HepG2 (cell line): ENCODE data around the gene TTLL10. TPM values are rescaled to one million over a fixed set of nuclear protein-coding genes. Genes with fewer than 3 reads are reported as not detected.

ENCODE experiments used
- AHR ChIP-seq: IDR thresholded peaks from 2 replicates; pipeline ENCODE4 v1.6.1; 2018; ENCODE audit warnings: missing genetic modification reagents, missing compliant biosample characterization
- ATF2 ChIP-seq: sonication (generic); formaldehyde crosslinking; IDR thresholded peaks from 2 replicates; pipeline ENCODE4 v1.4.0; 2020; ENCODE audit warnings: missing genetic modification reagents
- CBX5 ChIP-seq: sonication (generic); formaldehyde crosslinking; IDR thresholded peaks from 2 replicates; pipeline ENCODE4 v1.4.0; 2020; ENCODE audit warnings: missing genetic modification reagents, borderline replicate concordance
- CENPBD1 ChIP-seq: sonication (generic); formaldehyde crosslinking; IDR thresholded peaks from 2 replicates; pipeline ENCODE4 v1.8.0; 2022; ENCODE audit warnings: missing genetic modification reagents, low read depth, mild to moderate bottlenecking, borderline replicate concordance
- DMAP1 ChIP-seq: IDR thresholded peaks from 2 replicates; pipeline ENCODE4 v1.6.1; 2016
- GZF1 ChIP-seq: sonication (generic); formaldehyde crosslinking; IDR thresholded peaks from 2 replicates; pipeline ENCODE4 v1.5.1; 2020; ENCODE audit warnings: mild to moderate bottlenecking, missing genetic modification reagents
- HNF1A ChIP-seq, 2 experiments: sonication (generic) in 1 of 2; formaldehyde crosslinking in 1 of 2; IDR thresholded peaks; 2 replicates each; pipeline versions ENCODE4 v1.4.0 to v1.6.1; 2016 to 2020; ENCODE audit warnings: borderline replicate concordance in 1 of 2, low read depth in 1 of 2, mild to moderate bottlenecking in 1 of 2, missing genetic modification reagents in 1 of 2
- IRF1 ChIP-seq: sonication (generic); formaldehyde crosslinking; IDR thresholded peaks from 2 replicates; pipeline ENCODE4 v1.4.0; 2020; ENCODE audit warnings: low read depth, mild to moderate bottlenecking, missing genetic modification reagents
- MAX ChIP-seq: IDR thresholded peaks from 2 replicates; pipeline ENCODE4 v1.6.1; 2012; ENCODE audit warnings: inconsistent platforms
- MLLT10 ChIP-seq: sonication (generic); formaldehyde crosslinking; IDR thresholded peaks from 2 replicates; pipeline ENCODE4 v1.4.0; 2020; ENCODE audit warnings: missing genetic modification reagents
- MTF1 ChIP-seq: sonication (generic); formaldehyde crosslinking; IDR thresholded peaks from 2 replicates; pipeline ENCODE4 v1.5.0; 2020; ENCODE audit warnings: missing genetic modification reagents
- ONECUT2 ChIP-seq: sonication (generic); formaldehyde crosslinking; IDR thresholded peaks from 2 replicates; pipeline ENCODE4 v1.4.0; 2020; ENCODE audit warnings: missing genetic modification reagents
- PHF20 ChIP-seq: sonication (generic); formaldehyde crosslinking; IDR thresholded peaks from 2 replicates; pipeline ENCODE4 v1.5.0; 2020; ENCODE audit warnings: mild to moderate bottlenecking, missing genetic modification reagents
- SIX4 ChIP-seq: sonication (generic); formaldehyde crosslinking; IDR thresholded peaks from 2 replicates; pipeline ENCODE4 v1.4.0; 2020; ENCODE audit warnings: missing genetic modification reagents
- SMAD1 ChIP-seq: sonication (generic); formaldehyde crosslinking; IDR thresholded peaks from 2 replicates; pipeline ENCODE4 v1.4.0; 2020; ENCODE audit warnings: missing genetic modification reagents, low read depth, mild to moderate bottlenecking, borderline replicate concordance
- SP1 ChIP-seq, 2 experiments: fragments of 450-650 bp in 1 of 2; sonication (generic) in 1 of 2; formaldehyde crosslinking in 1 of 2; IDR thresholded peaks; 2 replicates each; pipeline versions ENCODE4 v1.4.0 to v1.6.1; 2016 to 2020; ENCODE audit warnings: missing genetic modification reagents in 1 of 2
- ZBTB37 ChIP-seq: sonication (generic); formaldehyde crosslinking; IDR thresholded peaks from 2 replicates; pipeline ENCODE4 v1.4.0; 2020; ENCODE audit warnings: mild to moderate bottlenecking, missing genetic modification reagents
- ZNF224 ChIP-seq: sonication (generic); formaldehyde crosslinking; IDR thresholded peaks from 2 replicates; pipeline ENCODE4 v1.5.0; 2020; ENCODE audit warnings: mild to moderate bottlenecking, missing genetic modification reagents
- ZNF629 ChIP-seq: sonication (generic); formaldehyde crosslinking; conservative IDR thresholded peaks from 2 replicates; pipeline ENCODE4 v1.5.0; 2020; ENCODE audit warnings: missing genetic modification reagents
- ZNF737 ChIP-seq: sonication (generic); formaldehyde crosslinking; IDR thresholded peaks from 2 replicates; pipeline ENCODE4 v1.5.0; 2020; ENCODE audit warnings: missing genetic modification reagents, mild to moderate bottlenecking, borderline replicate concordance
- ZNF780A ChIP-seq: sonication (generic); formaldehyde crosslinking; IDR thresholded peaks from 2 replicates; pipeline ENCODE4 v1.8.0; 2022; ENCODE audit warnings: mild to moderate bottlenecking, missing genetic modification reagents, moderate library complexity
- polyA plus RNA-seq, 8 experiments: library from polyadenylated mRNA; depleted of rRNA in 3 of 8; stranded (reverse) in 7 of 8; unstranded in 1 of 8; fragments of >200 nt; fragmentation: Illumina TruSeq in 4 of 8; extraction: Trizol in 4 of 8; gene quantifications; 2 replicates each; pipeline versions ENCODE4 v1.2.1 to v1.2.3, GENCODE V29; 2011 to 2016; ENCODE audit warnings: low read depth in 4 of 8, missing spikeins in 1 of 8, mixed read lengths in 1 of 8; ENCODE audit not compliant: insufficient read depth in 1 of 8
- total RNA-seq, 5 experiments: library from RNA; depleted of rRNA; stranded (reverse); fragments of >200 nt; fragmentation: Illumina TruSeq; extraction: Trizol; gene quantifications; 2 replicates each; pipeline ENCODE4 v1.2.3, GENCODE V29; 2016; ENCODE audit warnings: low read depth in 1 of 5

The TTLL10 gene
- total and polyA plus RNA-seq, 2 of the 13 experiments (the other 11 are each of a cell fraction or from before 2014, with no cell fraction given): not detected

- TF ChIP-seq IRF1 (CRISPR knock-in tag) (no peak), SP1 (IDR thresholded peaks at IDR 0.05) (no peak), SP1 (CRISPR knock-in tag; IDR thresholded peaks at IDR 0.05) (no peak), ZNF224 (no peak), SIX4 (CRISPR knock-in tag) (no peak), AHR (CRISPR knock-in tag) (no peak), MAX (peak; percentile 70), GZF1 (no peak), ZNF737 (CRISPR knock-in tag) (no peak), DMAP1 (CRISPR knock-in tag) (no peak), MTF1 (CRISPR knock-in tag) (no peak), MLLT10 (CRISPR knock-in tag) (no peak), ZBTB37 (CRISPR knock-in tag) (peak; percentile 20; the same call in 1 of the 2 replicates), HNF1A (IDR thresholded peaks at IDR 0.05; ENCODE audit: low read depth) (peak; percentile 46; the same call in 1 of the 2 replicates), HNF1A (CRISPR knock-in tag; IDR thresholded peaks at IDR 0.05; ENCODE audit: borderline replicate concordance) (no peak), ONECUT2 (CRISPR knock-in tag) (no peak), SMAD1 (CRISPR knock-in tag) (no peak; the same call in 1 of the 2 replicates), ZNF780A (CRISPR knock-in tag) (no peak), PHF20 (CRISPR knock-in tag) (no peak), ZNF629 (no peak), CENPBD1 (no peak; the same call in 1 of the 2 replicates), ATF2 (no peak), CBX5 (CRISPR knock-in tag) (no peak)
These were observed 8.8 kb upstream of the TTLL10 start (continued) for GRCh38 chr1:1164701-1165451.
